Measurements from ENCODE around the gene CHDH. TPM values are rescaled to one million over a fixed set of nuclear protein-coding genes. Genes with fewer than 3 reads are reported as not detected.

CHDH gene
- total and polyA plus RNA-seq, 7 experiments from 2014 or later, result 0.05 to 1.3 (median 0.27) TPM; not detected in 2

GRCh38 chr3:53845103-53845880, 927 bp downstream of the CHDH start:
- ATAC-seq (no peak), DNase-seq (no peak)
- no peak overlapping the region for H3K4me3 ChIP-seq (ENCODE audit: low read length)
- H3K36me3 ChIP-seq (ENCODE audit: control insufficient read depth in 2 of 3, insufficient read depth in 3 of 3, low read length in 3 of 3), result no peaks in the 10 kb centered on the region
- POLR2A ChIA-PET, result no interaction called here
- H3K27ac ChIP-seq (ENCODE audit: low read depth, low read length), result no peak overlapping the region
- H3K27me3 ChIP-seq (ENCODE audit: control insufficient read depth in 2 of 2, insufficient read depth in 2 of 2, low read length in 2 of 2), result peaks cover 0 to 13% of the 10 kb centered on the region in 2 donors
- Mint-ChIP-seq H3K36me3 (peaks cover 0 to 3% (median 0%) of the 10 kb centered on the region in 5 donors), H3K27ac (no peak overlapping the region), H3K4me3 (peak overlapping the region in 8 of 10 donors; percentile 16 to 69 (median 60)), H3K9me3 (no peaks in the 10 kb centered on the region), H3K27me3 (peaks cover 45 to 68% (median 57%) of the 10 kb centered on the region in 5 donors), H3K4me1 (peaks cover 0 to 8% (median 0%) of the 10 kb centered on the region in 7 donors)
- CTCF ChIA-PET, result no interaction called here
- intact Hi-C loops (cut with micrococcal nuclease), result no loop called here
- H3K9me3 ChIP-seq (ENCODE audit: control insufficient read depth in 2 of 3, low read length in 3 of 3), result no peaks in the 10 kb centered on the region
- no peaks in the 10 kb centered on the region for H3K4me1 ChIP-seq (ENCODE audit: control insufficient read depth in 2 of 2, insufficient read depth in 2 of 2, low read length in 2 of 2)

DNA sequence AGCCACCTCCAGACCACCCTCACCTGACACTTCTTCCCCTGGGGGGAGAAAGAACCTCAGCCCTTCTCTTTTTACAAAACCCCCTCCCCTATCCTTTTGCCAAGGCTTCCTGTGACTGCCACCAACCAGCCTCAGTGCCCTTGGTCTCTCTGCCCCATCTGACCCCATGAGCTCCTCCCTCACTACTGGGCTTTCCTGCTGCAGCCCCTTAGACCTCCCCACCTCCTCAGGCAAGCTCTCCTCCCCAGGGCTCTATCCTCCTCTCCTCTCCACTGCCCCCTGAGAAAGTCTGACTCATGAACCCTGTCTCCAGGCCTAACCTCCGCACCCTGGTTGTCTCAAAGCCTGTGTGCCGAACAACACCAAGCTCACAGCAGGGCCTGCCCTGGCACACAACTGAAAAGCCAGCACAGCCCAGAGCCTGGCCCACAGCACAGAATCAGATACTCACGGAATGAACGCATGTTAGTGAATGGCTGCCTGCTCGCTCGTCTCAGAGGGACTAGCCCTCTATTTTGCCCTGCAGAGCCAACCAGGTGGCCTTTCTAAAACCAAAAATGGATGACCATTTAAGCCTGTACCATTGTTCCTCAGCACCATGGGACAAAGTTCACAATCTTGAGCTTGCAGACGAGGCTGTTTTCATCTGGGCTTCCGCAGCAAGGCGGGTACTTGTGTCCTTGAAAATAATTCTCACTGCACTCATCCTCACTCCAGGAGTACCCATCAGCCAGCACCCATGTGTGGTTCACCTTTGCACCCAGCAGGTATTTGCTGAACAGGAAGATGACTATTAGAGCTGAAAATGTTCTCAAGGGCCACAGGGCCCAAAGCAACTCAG, 1.7 kb downstream of the CHDH start:
- Mint-ChIP-seq H3K4me1 (peaks cover 0 to 8% (median 0%) of the 10 kb centered on the region in 7 donors), H3K9me3 (no peaks in the 10 kb centered on the region), H3K4me3 (peak overlapping the region in 7 of 10 donors; percentile 12 to 69 (median 47)), H3K36me3 (peaks cover 0 to 3% (median 0%) of the 10 kb centered on the region in 5 donors), H3K27me3 (peaks cover 39 to 70% (median 52%) of the 10 kb centered on the region in 5 donors), H3K27ac (no peak overlapping the region)
- intact Hi-C loops (cut with micrococcal nuclease), result no loop called here
- CTCF ChIA-PET, result no interaction called here
- no peaks in the 10 kb centered on the region for H3K36me3 ChIP-seq (ENCODE audit: control insufficient read depth in 2 of 3, insufficient read depth in 3 of 3, low read length in 3 of 3)
- H3K4me3 ChIP-seq (ENCODE audit: low read length), result no peak overlapping the region
- no peaks in the 10 kb centered on the region for H3K9me3 ChIP-seq (ENCODE audit: control insufficient read depth in 2 of 3, low read length in 3 of 3)
- peaks cover 0 to 13% of the 10 kb centered on the region in 2 donors for H3K27me3 ChIP-seq (ENCODE audit: control insufficient read depth in 2 of 2, insufficient read depth in 2 of 2, low read length in 2 of 2)
- POLR2A ChIA-PET, result no interaction called here
- H3K4me1 ChIP-seq (ENCODE audit: control insufficient read depth in 2 of 2, insufficient read depth in 2 of 2, low read length in 2 of 2), result no peaks in the 10 kb centered on the region
- ATAC-seq, result no peak
- no peak overlapping the region for H3K27ac ChIP-seq (ENCODE audit: low read depth, low read length)
- no peak for DNase-seq

- Mint-ChIP-seq H3K27ac (no peak overlapping the region), H3K4me1 (peaks cover 0 to 8% (median 0%) of the 10 kb centered on the region in 7 donors), H3K36me3 (no peaks in the 10 kb centered on the region), H3K9me3 (no peaks in the 10 kb centered on the region), H3K27me3 (peaks cover 31 to 64% (median 48%) of the 10 kb centered on the region in 5 donors), H3K4me3 (peak overlapping the region in 1 of 10 donors; percentile 8)
- no peak for ATAC-seq
- no peaks in the 10 kb centered on the region for H3K4me1 ChIP-seq (ENCODE audit: control insufficient read depth in 2 of 2, insufficient read depth in 2 of 2, low read length in 2 of 2)
- H3K4me3 ChIP-seq (ENCODE audit: low read length), result no peak overlapping the region
- H3K27ac ChIP-seq (ENCODE audit: low read depth, low read length), result no peak overlapping the region
- DNase-seq, result no peak
- H3K36me3 ChIP-seq (ENCODE audit: control insufficient read depth in 2 of 3, insufficient read depth in 3 of 3, low read length in 3 of 3), result no peaks in the 10 kb centered on the region
- H3K9me3 ChIP-seq (ENCODE audit: control insufficient read depth in 2 of 3, low read length in 3 of 3), result no peaks in the 10 kb centered on the region
- ChIA-PET POLR2A (no interaction called here), CTCF (no interaction called here)
- intact Hi-C loops (cut with micrococcal nuclease), result no loop called here
- peaks cover 0 to 13% of the 10 kb centered on the region in 2 donors for H3K27me3 ChIP-seq (ENCODE audit: control insufficient read depth in 2 of 2, insufficient read depth in 2 of 2, low read length in 2 of 2)
Measured at GRCh38 chr3:53843195-53844177, 2.7 kb downstream of the CHDH start.

- H3K4me1 ChIP-seq (ENCODE audit: control insufficient read depth in 2 of 2, insufficient read depth in 2 of 2, low read length in 2 of 2), result no peaks in the 10 kb centered on the region
- Mint-ChIP-seq H3K36me3 (no peaks in the 10 kb centered on the region), H3K27ac (no peak overlapping the region), H3K9me3 (no peaks in the 10 kb centered on the region), H3K27me3 (peaks cover 25 to 59% (median 45%) of the 10 kb centered on the region in 5 donors), H3K4me1 (peaks cover 0 to 8% (median 0%) of the 10 kb centered on the region in 7 donors), H3K4me3 (no peak overlapping the region)
- no peaks in the 10 kb centered on the region for H3K9me3 ChIP-seq (ENCODE audit: control insufficient read depth in 2 of 3, low read length in 3 of 3)
- peaks cover 0 to 13% of the 10 kb centered on the region in 2 donors for H3K27me3 ChIP-seq (ENCODE audit: control insufficient read depth in 2 of 2, insufficient read depth in 2 of 2, low read length in 2 of 2)
- DNase-seq (no peak), ATAC-seq (no peak)
- POLR2A ChIA-PET, result no interaction called here
- H3K36me3 ChIP-seq (ENCODE audit: control insufficient read depth in 2 of 3, insufficient read depth in 3 of 3, low read length in 3 of 3), result no peaks in the 10 kb centered on the region
- H3K27ac ChIP-seq (ENCODE audit: low read depth, low read length), result no peak overlapping the region
- intact Hi-C loops (cut with micrococcal nuclease), result no loop called here
- CTCF ChIA-PET, result no interaction called here
- no peak overlapping the region for H3K4me3 ChIP-seq (ENCODE audit: low read length)
Measured at GRCh38 chr3:53842436-53843194, 3.6 kb downstream of the CHDH start.

DNA sequence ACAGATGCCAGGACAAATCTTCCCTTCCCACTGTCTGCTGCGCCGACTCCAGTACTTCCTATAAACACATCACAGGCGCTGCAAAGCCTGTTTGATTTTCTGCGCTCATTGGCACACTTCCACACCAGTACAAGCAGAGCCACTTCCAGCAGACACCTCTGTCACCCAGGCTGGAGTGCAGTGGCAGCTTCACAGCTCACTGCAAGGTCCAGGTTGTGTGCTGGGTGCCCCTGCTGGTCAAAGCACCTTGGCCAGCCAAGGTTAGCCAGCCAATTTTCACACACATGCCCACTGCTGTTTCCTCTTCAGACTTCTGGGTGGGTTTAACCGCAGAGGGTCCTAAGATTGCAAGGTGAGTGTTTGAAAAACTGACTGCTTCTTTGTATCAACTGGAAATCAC, 4.9 kb downstream of the CHDH start:
- Mint-ChIP-seq H3K4me3 (no peak overlapping the region), H3K4me1 (no peaks in the 10 kb centered on the region), H3K36me3 (no peaks in the 10 kb centered on the region), H3K27ac (no peak overlapping the region), H3K9me3 (no peaks in the 10 kb centered on the region), H3K27me3 (peaks cover 19 to 48% (median 36%) of the 10 kb centered on the region in 5 donors)
- peaks cover 0 to 7% of the 10 kb centered on the region in 2 donors for H3K27me3 ChIP-seq (ENCODE audit: control insufficient read depth in 2 of 2, insufficient read depth in 2 of 2, low read length in 2 of 2)
- no peaks in the 10 kb centered on the region for H3K36me3 ChIP-seq (ENCODE audit: control insufficient read depth in 2 of 3, insufficient read depth in 3 of 3, low read length in 3 of 3)
- intact Hi-C loops (cut with micrococcal nuclease), result no loop called here
- DNase-seq (no peak), ATAC-seq (no peak)
- H3K9me3 ChIP-seq (ENCODE audit: control insufficient read depth in 2 of 3, low read length in 3 of 3), result no peaks in the 10 kb centered on the region
- ChIA-PET POLR2A (interaction anchor here (0.6 kb wide), 1 partner anchor 63 kb away, joined by 3 read pairs; no protein-coding TSS in a partner anchor), CTCF (no interaction called here)
- no peak overlapping the region for H3K4me3 ChIP-seq (ENCODE audit: low read length)
- H3K27ac ChIP-seq (ENCODE audit: low read depth, low read length), result no peak overlapping the region
- H3K4me1 ChIP-seq (ENCODE audit: control insufficient read depth in 2 of 2, insufficient read depth in 2 of 2, low read length in 2 of 2), result no peaks in the 10 kb centered on the region
